Sciatic nerve (tissue), 2 donors: ENCODE results near the gene CACNA1B. TPM values are rescaled to one million over a fixed set of nuclear protein-coding genes. Genes with fewer than 3 reads are reported as not detected.

Experiments used
- ATAC-seq: fragments of 200-7000 bp; cut with Tn5 transposase; one replicate; pipeline ENCODE4 v1.9.1; 2020; ENCODE audit warnings: mild to moderate bottlenecking, moderate library complexity
- DNase-seq: peaks from one replicate; pipeline ENCODE4 v3.0.0-alpha.2; 2020; ENCODE audit warnings: low spot score
- intact Hi-C: fragments of 100-400 bp; cut with DNase I; formaldehyde crosslinking; loops from one replicate; pipeline ENCODE4 v1.14.2; 2022
- total RNA-seq: library from RNA; stranded (reverse); fragmentation: NEBNext Ultra II Directional; extraction: Animal tissue kit (Norgen Biotek cat#: 25700); gene quantifications from one replicate; pipeline ENCODE4 v1.2.1, GENCODE V29; 2021
- donor health status: DM: no; HTN: no; CAD: no.
- donor health status: DM: no; HTN: no; CAD: no.

CACNA1B gene
- total RNA-seq, 1 donor from 2014 or later, result 0.09 TPM

- intact Hi-C loops, result no loop called here
- ATAC-seq (no peak), DNase-seq (no peak)
Measured at GRCh38 chr9:138042146-138042545, 164.6 kb downstream of the CACNA1B start.

- ATAC-seq, result no peak
Measured at GRCh38 chr9:138042640-138043039, 165.1 kb downstream of the CACNA1B start.

GRCh38 chr9:138043061-138043410, 165.5 kb downstream of the CACNA1B start:
- intact Hi-C loops, result no loop called here
- DNase-seq, result no peak
- no peak for ATAC-seq

More at GRCh38 chr9:138042640-138043039, 165.1 kb downstream of the CACNA1B start:
- no peak for DNase-seq
- intact Hi-C loops, result no loop called here

GRCh38 chr9:138043411-138044345, 166.1 kb downstream of the CACNA1B start:
- no peak for ATAC-seq
- DNase-seq, result peak; percentile 35
- intact Hi-C loops, result no loop called here

- intact Hi-C loops, result no loop called here
- no peak for ATAC-seq
- peak; percentile 54 for DNase-seq
Measured at GRCh38 chr9:138044485-138045383, 167.2 kb downstream of the CACNA1B start.

GRCh38 chr9:138045541-138046490, 168.2 kb downstream of the CACNA1B start:
- ATAC-seq (no peak), DNase-seq (peak; percentile 45)
- intact Hi-C loops, result no loop called here

GRCh38 chr9:138046641-138047301, 169.2 kb downstream of the CACNA1B start:
- DNase-seq (peak; percentile 47), ATAC-seq (no peak)
- intact Hi-C loops, result no loop called here

GRCh38 chr9:138047469-138048040, 170.0 kb downstream of the CACNA1B start:
- intact Hi-C loops, result no loop called here
- DNase-seq, result peak; percentile 19

GRCh38 chr9:138048184-138048583, 170.6 kb downstream of the CACNA1B start:
- DNase-seq (no peak), ATAC-seq (no peak)

More at GRCh38 chr9:138047469-138048040, 170.0 kb downstream of the CACNA1B start:
- no peak for ATAC-seq

GRCh38 chr9:138049085-138049778, 171.7 kb downstream of the CACNA1B start:
- no peak for ATAC-seq
- peak; percentile 36 for DNase-seq
- intact Hi-C loops, result no loop called here

More at GRCh38 chr9:138048184-138048583, 170.6 kb downstream of the CACNA1B start:
- intact Hi-C loops, result no loop called here

GRCh38 chr9:138049779-138050471, 172.3 kb downstream of the CACNA1B start:
- intact Hi-C loops, result no loop called here
- peak; percentile 43 for DNase-seq
- ATAC-seq, result no peak

- ATAC-seq (no peak), DNase-seq (peak; percentile 32)
- intact Hi-C loops, result no loop called here
Measured at GRCh38 chr9:138050472-138051330, 173.1 kb downstream of the CACNA1B start.

- no peak for DNase-seq
Measured at GRCh38 chr9:138051586-138052321, 174.2 kb downstream of the CACNA1B start.

GRCh38 chr9:138052322-138052615, 174.7 kb downstream of the CACNA1B start:
- ATAC-seq (no peak), DNase-seq (peak; percentile 33)
- intact Hi-C loops, result no loop called here

More at GRCh38 chr9:138051586-138052321, 174.2 kb downstream of the CACNA1B start:
- intact Hi-C loops, result no loop called here
- ATAC-seq, result no peak

- ATAC-seq (no peak), DNase-seq (peak; percentile 27)
- intact Hi-C loops, result no loop called here
Measured at GRCh38 chr9:138052635-138053320, 175.2 kb downstream of the CACNA1B start.
